Stimulated activated CD4-positive, alpha-beta T cell treated with anti-CD3 and anti-CD28 coated beads, Interleukin-1b, Interleukin-23, amount 100 ng/mL, for 48 hours (primary cell): ENCODE measurements around the gene CASP6.

Experiments used
- DNase-seq: peaks from one replicate; pipeline ENCODE4 v3.0.0-alpha.2; 2020

The CASP6 gene

DNA sequence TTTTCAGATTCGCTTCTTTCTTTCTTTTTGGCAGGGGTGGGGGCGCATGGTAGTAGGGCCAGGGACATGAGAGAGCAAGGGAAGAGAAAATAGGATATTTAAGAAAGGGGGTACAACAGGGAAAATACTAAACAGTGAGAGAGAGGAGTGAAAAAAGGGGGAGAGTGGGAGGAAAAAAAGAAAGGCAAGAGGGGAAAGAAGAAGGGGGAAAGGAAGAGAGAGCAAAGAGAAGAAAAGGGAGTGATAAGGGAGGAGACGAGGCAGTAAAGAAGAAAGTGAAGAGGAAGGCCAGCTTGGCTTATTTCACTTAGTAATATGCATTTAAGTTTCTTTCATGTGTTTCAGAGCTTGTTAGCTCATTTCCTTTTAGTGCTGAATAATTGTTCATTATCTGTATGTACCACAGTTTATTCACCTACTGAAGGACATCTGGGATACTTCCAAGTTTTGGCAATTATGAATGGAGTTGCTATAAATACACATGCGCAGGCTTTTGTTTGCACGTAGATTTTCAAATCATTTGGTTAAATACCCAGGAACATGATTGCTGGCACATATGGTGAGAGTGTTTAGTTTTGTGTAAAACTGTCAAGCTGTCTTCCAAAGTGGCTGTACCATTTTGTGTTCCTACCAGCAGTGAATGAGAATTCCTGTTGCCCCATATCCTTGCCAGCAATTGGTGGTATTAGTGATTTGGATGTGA, 37.3 kb downstream of the CASP6 start:
- no peak for DNase-seq

- no peak for DNase-seq
Measured at GRCh38 chr4:109662771-109663170, 40.5 kb downstream of the CASP6 start.

DNA sequence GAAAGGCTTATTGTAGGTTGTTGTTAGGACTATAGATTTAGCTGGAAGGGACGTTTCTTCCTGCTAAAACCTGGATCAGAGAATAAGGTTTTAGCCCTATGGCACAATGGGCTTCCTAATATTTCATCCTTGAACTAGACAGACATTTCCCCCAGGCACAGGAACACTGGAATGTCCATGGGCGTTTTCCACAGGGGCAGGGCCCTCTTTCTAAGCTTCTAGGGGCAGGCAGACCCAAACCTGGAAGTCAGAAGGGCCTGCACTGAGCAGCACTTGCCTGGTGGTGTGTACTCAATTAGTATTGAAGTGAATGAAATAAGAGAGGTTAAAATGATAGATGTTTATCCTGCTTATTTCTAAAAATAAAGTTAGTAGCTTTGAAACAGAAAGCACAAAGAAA, 41.1 kb downstream of the CASP6 start:
- no peak for DNase-seq

- no peak for DNase-seq
Measured at GRCh38 chr4:109658871-109659410, 44.3 kb downstream of the CASP6 start.

GRCh38 chr4:109657854-109658418, 45.3 kb downstream of the CASP6 start:
- DNase-seq: no peak

- no peak for DNase-seq
Measured at GRCh38 chr4:109655396-109655795, 47.8 kb downstream of the CASP6 start.

DNA sequence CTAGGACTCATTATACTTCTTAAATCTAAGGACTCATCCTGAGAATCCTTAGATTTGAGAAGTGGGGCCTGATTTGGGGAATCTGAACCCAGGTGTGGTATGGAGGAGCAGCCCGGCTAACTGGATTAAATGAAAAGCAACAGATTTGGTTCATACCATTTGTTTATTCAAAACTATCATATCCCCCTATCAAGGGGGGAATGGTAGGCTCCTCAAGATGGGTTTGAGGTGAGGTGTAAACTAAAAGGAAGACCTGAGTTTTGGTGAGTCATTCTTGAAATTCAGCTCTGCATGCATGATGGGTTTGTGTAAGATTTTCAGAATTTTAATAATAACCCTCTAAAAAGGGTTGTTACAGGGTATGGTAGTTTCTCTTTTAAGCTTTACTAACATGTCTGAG, 53.4 kb downstream of the CASP6 start:
- no peak for DNase-seq

DNA sequence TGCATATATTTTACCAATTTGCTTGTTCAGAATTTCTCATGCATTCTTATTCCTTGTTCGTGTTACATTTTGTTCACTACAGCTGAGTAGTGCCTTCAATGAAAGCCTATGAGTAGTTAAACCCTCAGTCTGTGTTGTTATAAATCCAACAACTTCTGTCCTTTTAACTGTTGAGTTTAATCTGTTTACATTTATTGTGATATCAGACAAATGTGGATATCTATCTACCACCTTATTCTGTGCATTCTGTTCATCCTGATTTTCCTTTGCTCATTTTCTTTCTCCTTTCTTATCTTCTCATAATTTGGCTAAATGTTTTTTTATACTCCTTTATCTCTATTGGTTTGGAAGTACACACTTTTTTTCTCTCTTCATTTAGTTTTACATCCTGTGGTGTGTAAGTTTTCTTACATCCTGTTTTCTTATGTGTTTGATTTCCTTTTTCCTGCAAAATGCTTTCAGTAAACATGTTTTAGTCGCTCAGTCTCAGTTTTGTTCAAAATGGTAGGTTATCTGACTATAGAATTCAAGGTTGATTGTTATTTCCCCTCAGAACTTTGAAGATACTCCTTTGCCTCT, 54.2 kb downstream of the CASP6 start:
- DNase-seq: no peak

GRCh38 chr4:109648266-109648996, 54.8 kb downstream of the CASP6 start:
- no peak for DNase-seq

DNA sequence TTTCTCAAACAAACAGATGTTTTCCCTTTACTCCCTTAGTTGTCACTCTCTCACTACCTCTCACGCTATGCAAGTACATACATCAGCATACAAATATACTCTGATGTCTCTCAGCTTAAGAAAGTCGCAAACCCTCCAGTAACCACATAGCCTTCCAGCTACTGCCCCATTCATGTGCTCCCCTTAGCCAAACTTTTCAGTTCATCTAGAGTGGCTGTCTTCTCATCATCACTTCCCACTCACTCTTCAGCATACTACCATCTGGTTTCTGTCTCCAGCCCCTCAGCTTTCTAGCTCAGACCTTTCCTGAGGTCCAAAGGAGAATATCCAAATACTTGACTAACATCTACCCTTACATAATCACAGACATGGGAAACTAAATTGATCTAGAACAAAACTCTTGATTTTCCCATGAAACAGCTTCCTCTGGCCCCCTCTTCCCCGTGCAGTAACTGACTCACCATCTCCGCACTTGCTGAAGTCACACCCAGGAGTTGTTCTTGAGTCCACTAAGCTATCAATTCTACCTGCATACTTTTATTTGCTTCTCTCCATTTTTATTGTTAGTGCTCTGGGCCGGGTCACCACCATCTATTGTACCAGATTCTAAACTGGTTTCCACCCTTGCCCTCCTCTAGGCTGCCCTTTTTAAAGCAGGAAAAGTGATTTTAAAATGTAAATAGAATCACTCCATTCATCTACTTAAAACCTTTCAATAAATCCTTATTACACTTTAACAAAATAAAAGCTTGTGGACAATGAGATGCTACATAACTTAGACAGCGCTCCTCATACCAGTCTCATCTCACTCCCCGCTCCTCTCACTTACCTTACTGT, 57.2 kb downstream of the CASP6 start:
- DNase-seq: no peak

GRCh38 chr4:109640644-109641043, 62.6 kb downstream of the CASP6 start:
- no peak for DNase-seq
